ENCODE data around the gene HNRNPUL2.
"Not testable (repeated sequence)": the region's sequence is repeated elsewhere in the genome, so short reads cannot be mapped to it uniquely, and the experiment has no call there.

HNRNPUL2 gene

DNA sequence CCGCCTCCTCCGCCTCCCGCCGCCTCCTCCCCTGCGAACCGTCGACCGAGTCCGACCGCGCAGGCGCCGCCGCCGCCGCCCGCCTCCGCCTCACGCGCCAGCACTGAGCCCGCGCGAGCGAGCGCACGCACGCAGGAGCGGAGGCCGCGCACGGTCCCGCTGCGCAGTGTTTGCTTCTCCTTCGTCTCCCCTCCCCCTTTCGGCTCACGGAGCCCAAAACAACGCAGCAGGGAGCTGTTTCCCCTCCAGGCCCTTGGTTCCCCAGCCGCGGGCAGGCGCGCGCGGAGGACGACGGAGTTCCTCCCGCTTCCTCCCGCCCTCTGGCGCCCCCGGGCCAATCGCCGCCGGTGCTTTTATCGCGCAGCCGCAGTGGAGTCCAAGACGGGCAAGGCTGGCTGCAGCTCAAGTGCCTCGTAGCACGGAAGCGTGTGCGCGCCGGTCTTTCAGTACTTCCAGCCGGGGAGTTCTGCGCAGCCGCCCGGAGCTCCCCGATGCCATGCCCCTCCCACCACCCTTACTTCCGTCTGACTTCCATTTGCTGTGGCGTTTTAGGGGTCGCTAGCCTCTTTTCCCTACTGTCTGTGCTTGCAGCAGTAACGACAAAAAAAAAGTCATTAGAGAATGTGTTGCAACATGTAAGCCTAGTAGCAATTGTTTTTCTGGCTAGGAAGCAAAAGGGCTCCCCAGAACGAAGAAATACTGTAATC is at the start of gene HNRNPUL2:
Gene HNRNPUL2, minus strand, starts transcription at position 293 of the 707 bp plus-strand sequence. CDS start 301 bp downstream, outside the sequence.
- peak; percentile 99 for DNase-seq (ENCODE audit: low spot score)

GRCh38 chr11:62775646-62776045 is 48.4 kb upstream of the HNRNPUL2 start:
- DNase-seq (ENCODE audit: low spot score), result no peak

DNA sequence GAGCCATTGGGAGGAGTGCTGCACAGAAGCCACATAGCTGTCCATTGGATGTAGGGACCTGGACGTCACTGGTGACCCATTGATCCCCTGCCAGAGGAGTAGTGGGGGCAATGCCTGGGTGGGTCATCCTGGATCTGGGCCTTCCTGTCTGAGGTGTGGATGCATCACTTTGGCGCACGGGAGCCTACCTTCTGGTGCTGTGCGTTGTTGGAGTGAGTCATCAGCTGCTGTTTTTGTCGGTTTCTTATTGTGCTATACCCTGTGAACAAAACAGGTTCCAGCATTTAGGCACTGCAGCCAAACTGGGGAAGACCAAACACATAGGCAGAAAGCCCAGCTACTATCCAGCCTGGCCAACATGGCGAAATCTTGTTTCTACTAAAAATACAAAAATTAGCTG is 47.1 kb upstream of the HNRNPUL2 start:
- DNase-seq (ENCODE audit: low spot score), result no peak

DNA sequence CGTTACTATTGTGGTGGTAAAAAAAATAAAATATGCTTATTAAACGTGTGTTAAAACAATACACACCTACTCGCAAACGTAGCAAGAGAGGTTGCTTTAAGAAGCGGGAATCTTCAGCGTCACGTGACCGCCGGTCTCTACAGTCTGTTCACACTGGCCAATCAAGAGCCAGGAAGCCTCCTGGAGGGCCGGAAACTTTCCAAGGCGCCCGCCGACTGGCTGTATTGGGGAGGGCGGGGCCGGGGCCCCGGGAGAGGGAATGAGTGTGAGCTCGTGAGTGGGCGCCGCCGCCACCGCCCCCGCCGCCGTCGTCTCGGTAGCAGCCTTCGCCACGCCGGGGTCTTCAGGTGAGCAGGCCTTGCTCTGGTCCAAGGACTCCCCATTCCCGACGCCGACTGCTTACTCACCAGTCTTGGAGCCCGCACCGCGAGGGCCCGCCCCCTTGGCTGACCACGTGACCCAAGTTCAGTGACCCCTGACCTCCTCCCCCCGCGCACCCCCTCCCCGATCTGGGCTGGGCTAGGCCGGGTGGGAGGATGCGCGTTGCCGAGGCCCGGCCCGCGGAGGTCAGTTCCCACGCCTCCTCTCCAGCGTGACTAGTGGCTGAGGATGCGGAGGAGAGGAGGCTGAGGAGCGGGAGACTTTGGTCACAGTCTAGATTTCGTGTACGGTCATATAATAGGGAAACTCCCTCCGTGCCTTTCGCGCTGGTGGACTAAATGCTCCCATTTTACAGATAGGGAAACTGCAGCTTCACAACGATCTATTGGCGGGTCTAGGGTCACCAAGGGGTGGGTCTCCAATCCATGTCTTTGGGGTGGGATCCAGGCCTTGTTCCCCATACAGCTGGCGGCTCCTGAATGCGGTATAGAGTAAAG is 44.1 kb upstream of the HNRNPUL2 start, which contains the start of gene TAF6L:
Gene TAF6L, plus strand, starts transcription at position 253 of the 878 bp plus-strand sequence. CDS start 4,388 bp downstream, outside the sequence.
- peak; percentile 99 for DNase-seq (ENCODE audit: low spot score)

DNA sequence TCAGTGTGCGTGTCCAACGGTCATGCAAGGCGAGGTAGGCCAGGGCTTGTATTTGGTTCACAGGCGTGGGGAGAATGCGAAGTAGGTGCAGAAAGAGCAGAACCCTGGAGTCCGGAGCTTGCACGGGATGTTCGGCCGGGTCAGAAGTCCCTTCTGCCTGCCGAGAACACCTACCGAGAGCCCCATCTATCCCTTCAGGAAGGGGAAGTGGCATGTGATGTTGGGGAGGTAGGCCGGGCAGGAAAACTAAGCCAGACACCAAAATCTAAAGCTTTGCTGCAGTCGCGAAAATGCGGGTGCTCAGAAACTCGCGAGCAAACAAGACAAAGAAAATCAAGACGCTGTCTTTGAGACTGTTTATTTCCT is 43.5 kb upstream of the HNRNPUL2 start:
- peak; percentile 61 for DNase-seq (ENCODE audit: low spot score)

DNA sequence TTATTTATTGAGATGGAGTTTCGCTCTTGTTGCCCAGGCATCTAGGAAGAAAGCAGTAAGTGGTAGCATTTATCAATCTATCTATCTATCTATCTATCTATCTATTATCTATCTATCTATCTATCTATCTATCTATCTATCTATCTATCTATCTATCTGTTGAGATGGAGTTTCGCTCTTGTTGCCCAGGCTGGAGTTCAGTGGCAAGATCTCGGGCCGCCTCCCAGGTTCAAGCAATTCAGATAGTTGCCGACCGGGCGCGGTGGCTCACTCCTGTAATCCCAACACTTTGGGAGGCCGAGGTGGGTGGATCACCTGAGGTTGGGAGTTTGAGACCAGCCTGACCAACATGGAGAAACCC is 33.6 kb upstream of the HNRNPUL2 start:
- DNase-seq (ENCODE audit: low spot score), result not testable (repeated sequence)

GRCh38 chr11:62757846-62758788 is 30.9 kb upstream of the HNRNPUL2 start:
- DNase-seq (ENCODE audit: low spot score), result no peak

- no peak for DNase-seq (ENCODE audit: low spot score)
Measured at GRCh38 chr11:62755086-62755615, 27.9 kb upstream of the HNRNPUL2 start.

DNA sequence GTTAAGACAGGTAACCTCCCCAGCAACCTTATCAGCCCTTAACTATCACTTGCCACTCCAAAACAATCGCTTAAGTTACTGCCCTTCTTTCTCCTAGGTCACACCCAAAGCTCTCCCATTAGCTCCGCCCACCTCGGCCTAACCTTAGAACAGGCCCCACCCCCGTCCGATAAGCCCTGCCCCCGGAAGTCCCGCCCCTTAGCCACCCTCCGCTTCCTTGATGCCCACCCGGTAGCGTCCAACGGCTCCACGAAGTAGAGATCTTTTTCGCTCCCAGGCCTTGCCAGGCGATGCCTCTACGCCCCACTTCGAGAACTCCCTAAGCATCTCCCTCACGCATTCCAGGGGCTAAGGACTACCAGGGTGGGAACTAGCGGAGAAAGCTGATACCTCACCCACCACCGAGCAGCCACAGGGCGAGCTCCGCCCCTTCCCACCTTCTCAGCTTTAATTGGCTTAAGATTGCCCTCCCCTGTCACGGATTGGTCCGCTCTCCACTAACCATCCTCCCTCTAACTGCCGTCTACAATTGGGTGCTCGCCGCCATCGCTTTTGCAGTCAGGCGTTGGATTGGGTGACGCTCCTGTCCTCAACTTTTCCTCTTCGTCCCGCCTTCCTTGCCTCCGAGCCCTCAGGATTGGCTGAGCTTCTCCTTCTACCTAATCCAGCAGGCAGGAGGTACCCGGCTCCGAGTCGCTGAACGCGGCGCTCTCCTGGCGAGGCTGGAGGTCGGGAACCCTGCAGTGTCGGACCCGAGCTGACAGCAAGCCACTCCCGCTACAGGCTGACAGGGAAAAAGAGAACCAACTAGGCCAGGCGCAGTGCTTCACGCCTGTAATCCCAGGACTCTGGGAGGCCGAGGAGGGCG is 26.7 kb upstream of the HNRNPUL2 start, which contains the start of gene ZBTB3:
Gene ZBTB3, minus strand, starts transcription at position 425 of the 868 bp plus-strand sequence. CDS start 496 bp downstream, outside the sequence.
- peak; percentile 98 for DNase-seq (ENCODE audit: low spot score)

- DNase-seq (ENCODE audit: low spot score), result no peak
Measured at GRCh38 chr11:62752994-62753735, 25.9 kb upstream of the HNRNPUL2 start.

DNA sequence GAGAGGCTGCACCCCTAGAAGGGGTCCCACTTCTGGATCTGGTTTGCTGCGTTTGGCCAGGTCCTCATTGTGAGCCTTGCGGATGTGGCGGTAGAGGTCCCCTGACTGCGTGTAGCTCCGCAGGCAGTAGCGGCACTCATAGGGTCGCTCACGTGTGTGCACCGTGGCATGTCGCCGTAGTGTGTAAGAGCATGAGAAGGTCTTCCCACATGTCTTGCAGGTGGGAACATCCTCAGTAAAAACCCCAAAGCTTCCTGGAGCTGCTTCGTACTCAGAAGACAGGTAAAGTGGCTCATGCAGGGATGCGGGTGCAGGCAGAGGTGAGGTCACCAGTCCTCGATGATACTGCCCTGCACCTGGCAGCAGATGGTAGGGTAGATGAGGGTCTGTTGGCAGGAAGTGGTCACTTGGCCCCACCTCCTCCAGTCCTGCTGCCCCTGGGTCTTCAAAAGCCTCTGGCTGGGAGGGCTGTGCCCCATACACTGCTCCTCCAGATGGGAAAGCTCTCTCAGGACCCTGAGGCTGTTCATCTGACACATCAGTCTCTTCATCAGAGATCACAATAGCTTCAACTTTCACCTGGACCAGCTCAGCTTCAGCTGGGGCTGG is 25.0 kb upstream of the HNRNPUL2 start:
- DNase-seq (ENCODE audit: low spot score), result no peak

GRCh38 chr11:62749931-62750330 is 22.7 kb upstream of the HNRNPUL2 start:
- DNase-seq (ENCODE audit: low spot score), result not testable (repeated sequence)

DNA sequence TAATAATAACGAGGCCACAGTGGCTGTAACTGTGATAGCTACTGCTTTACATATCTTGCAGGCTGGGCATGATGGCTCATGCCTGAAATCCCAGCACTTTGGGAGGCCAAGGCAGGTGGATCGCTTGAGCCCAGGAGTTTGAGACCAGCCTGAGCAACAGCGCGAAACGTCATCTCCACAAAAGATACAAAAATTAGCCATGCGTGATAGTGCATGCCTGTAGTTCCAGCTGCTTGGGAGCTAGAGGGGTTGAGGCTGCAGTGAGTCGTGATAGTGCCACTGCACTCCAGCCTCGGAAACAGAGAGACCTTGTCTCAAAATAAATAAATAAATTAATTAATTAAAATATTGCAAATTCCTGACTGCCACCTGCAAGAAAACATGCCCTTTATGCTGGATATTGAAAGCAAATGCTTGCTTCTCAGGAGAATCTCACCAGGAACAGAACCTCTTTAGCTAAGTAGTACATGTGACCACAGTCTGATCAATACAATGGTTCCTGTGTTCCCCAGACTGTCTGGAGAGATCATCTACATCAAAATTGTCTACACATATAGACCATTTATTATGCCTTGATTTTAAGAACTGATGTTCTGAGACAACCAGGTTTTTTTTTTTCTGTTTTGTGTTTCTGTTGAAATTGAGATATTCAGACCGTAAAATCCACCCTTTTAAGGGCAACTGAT is 20.4 kb upstream of the HNRNPUL2 start:
- DNase-seq (ENCODE audit: low spot score), result no peak

- no peak for DNase-seq (ENCODE audit: low spot score)
Measured at GRCh38 chr11:62737196-62737595, 9.9 kb upstream of the HNRNPUL2 start.

GRCh38 chr11:62732830-62733229 is 5.6 kb upstream of the HNRNPUL2 start:
- DNase-seq (ENCODE audit: low spot score), result no peak

DNA sequence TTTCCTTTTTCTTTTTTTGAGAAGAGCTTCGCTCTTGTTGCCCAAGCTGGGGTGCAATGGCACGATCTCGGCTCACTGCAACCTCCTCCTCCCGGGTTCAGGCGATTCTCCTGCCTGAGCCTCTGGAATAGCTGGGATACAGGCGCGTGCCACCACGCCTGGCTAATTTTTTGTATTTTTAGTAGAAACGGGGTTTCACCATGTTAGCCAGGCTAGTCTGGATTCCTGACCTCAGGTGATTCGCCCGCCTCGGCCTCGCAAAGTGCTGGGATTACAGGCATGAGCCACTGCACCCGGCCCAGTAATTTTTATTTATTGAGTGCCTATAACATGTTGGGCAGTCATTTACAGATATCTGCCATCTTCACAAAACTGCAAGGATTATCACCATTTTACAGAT is 2.8 kb upstream of the HNRNPUL2 start:
- not testable (repeated sequence) for DNase-seq (ENCODE audit: low spot score)

GRCh38 chr11:62728171-62728988 is 1.1 kb upstream of the HNRNPUL2 start, which contains the start of gene TTC9C:
TSS of gene TTC9C (plus strand) at chr11:62728486. CDS start at chr11:62728849, 363 bp downstream.
- peak; percentile 86 for DNase-seq (ENCODE audit: low spot score)

- DNase-seq (ENCODE audit: low spot score), result peak; percentile 89
Measured at GRCh38 chr11:62727872-62728170, 564 bp upstream of the HNRNPUL2 start.

All from ecto neural progenitor cell (in vitro differentiated cells).